Osteoblast (primary cell): ENCODE results near the gene FAM187B. TPM values are rescaled to one million over a fixed set of nuclear protein-coding genes. Genes with fewer than 3 reads are reported as not detected.
A peak's percentile ranks its signal among the peaks of the same experiment; 100 is the strongest.

Experiments used
- DNase-seq: peaks from one replicate; pipeline ENCODE4 v3.0.0; 2011; ENCODE audit warnings: low spot score, mixed read lengths; ENCODE audit not compliant: insufficient read length; ENCODE audit errors: missing footprints
- H2AFZ ChIP-seq: 2 replicates; pipeline ENCODE4 v1.6.0; 2011; ENCODE audit warnings: mild to moderate bottlenecking, low read length
- H3K27ac ChIP-seq: 2 replicates; pipeline ENCODE4 v1.5.1; 2011; ENCODE audit warnings: mild to moderate bottlenecking, low read depth, low read length, moderate library complexity
- H3K27me3 ChIP-seq: 2 replicates; pipeline ENCODE4 v1.6.0; 2012; ENCODE audit warnings: mild to moderate bottlenecking, control low read depth, inconsistent platforms, low read length, moderate library complexity; ENCODE audit not compliant: insufficient read depth
- H3K36me3 ChIP-seq: 2 replicates; pipeline ENCODE4 v1.5.1; 2011; ENCODE audit warnings: mild to moderate bottlenecking, low read length, control low read depth, moderate library complexity; ENCODE audit not compliant: insufficient read depth
- H3K4me1 ChIP-seq: 2 replicates; pipeline ENCODE4 v1.5.1; 2011; ENCODE audit warnings: mild to moderate bottlenecking, low read length, control low read depth, moderate library complexity; ENCODE audit not compliant: insufficient read depth
- H3K4me2 ChIP-seq: 2 replicates; pipeline ENCODE4 v1.6.0; 2011; ENCODE audit warnings: mild to moderate bottlenecking, low read length; ENCODE audit not compliant: insufficient read depth
- H3K4me3 ChIP-seq: fragments of 200-600 bp; sonication (generic); 3 replicates; pipeline ENCODE4 v1.5.1; 2012; ENCODE audit warnings: mild to moderate bottlenecking, low read length, inconsistent platforms; ENCODE audit not compliant: insufficient read depth
- H3K79me2 ChIP-seq: 2 replicates; pipeline ENCODE4 v1.6.0; 2012; ENCODE audit warnings: mild to moderate bottlenecking, low read length, control low read depth, inconsistent platforms; ENCODE audit not compliant: insufficient read depth
- H3K9me3 ChIP-seq: 2 replicates; pipeline ENCODE4 v1.5.1; 2011; ENCODE audit warnings: low read depth, low read length, control low read depth
- H4K20me1 ChIP-seq: 2 replicates; pipeline ENCODE4 v1.6.0; 2012; ENCODE audit warnings: mild to moderate bottlenecking, low read length, control low read depth; ENCODE audit not compliant: insufficient read depth
- total RNA-seq: library from RNA; depleted of rRNA; stranded (reverse); fragments of >200 nt; gene quantifications from 2 replicates; pipeline ENCODE4 v1.2.3, GENCODE V29; 2012
- TF ChIP-seq, protein P1 (sequence below): IDR thresholded peaks from 2 replicates; pipeline ENCODE4 v1.5.1; 2011; ENCODE audit warnings: mild to moderate bottlenecking, low read depth, low read length, moderate library complexity; ENCODE audit errors: extremely low read depth

The FAM187B gene
- total RNA-seq, 1 donor = not detected

DNA sequence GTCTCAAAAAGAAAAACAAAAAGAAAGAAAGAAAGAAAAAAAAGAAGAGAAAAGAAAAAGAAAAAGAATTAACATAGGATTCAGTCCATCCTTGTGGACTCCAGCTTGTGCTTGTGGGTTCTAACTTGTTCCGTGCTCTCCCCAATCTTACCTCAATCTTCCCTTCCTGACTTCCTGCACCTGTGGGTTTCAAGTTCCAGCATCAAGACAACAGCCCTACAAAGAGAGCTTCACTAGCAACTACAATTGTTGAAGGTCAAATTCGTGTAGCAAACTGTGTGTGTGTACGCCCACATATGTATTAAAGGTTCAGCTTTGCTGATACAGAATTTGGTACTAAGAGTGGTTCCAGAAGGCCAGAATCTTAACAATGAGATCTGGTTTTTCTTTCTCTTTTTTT is 48.7 kb downstream of the FAM187B start:
- H3K36me3 ChIP-seq = no peaks in the 10 kb centered on the region
- no peaks in the 10 kb centered on the region for H4K20me1 ChIP-seq
- H3K4me1 ChIP-seq = peaks cover 4% of the 10 kb centered on the region
- no peak overlapping the region for H3K27ac ChIP-seq
- no peak overlapping the region for H2AFZ ChIP-seq
- H3K27me3 ChIP-seq = peaks cover 5% of the 10 kb centered on the region
- H3K79me2 ChIP-seq = no peaks in the 10 kb centered on the region
- DNase-seq = peak; percentile 9
- H3K4me3 ChIP-seq = no peak overlapping the region
- TF ChIP-seq, protein P1, sequence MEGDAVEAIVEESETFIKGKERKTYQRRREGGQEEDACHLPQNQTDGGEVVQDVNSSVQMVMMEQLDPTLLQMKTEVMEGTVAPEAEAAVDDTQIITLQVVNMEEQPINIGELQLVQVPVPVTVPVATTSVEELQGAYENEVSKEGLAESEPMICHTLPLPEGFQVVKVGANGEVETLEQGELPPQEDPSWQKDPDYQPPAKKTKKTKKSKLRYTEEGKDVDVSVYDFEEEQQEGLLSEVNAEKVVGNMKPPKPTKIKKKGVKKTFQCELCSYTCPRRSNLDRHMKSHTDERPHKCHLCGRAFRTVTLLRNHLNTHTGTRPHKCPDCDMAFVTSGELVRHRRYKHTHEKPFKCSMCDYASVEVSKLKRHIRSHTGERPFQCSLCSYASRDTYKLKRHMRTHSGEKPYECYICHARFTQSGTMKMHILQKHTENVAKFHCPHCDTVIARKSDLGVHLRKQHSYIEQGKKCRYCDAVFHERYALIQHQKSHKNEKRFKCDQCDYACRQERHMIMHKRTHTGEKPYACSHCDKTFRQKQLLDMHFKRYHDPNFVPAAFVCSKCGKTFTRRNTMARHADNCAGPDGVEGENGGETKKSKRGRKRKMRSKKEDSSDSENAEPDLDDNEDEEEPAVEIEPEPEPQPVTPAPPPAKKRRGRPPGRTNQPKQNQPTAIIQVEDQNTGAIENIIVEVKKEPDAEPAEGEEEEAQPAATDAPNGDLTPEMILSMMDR = no peak
- no peaks in the 10 kb centered on the region for H3K9me3 ChIP-seq
- no peak overlapping the region for H3K4me2 ChIP-seq

DNA sequence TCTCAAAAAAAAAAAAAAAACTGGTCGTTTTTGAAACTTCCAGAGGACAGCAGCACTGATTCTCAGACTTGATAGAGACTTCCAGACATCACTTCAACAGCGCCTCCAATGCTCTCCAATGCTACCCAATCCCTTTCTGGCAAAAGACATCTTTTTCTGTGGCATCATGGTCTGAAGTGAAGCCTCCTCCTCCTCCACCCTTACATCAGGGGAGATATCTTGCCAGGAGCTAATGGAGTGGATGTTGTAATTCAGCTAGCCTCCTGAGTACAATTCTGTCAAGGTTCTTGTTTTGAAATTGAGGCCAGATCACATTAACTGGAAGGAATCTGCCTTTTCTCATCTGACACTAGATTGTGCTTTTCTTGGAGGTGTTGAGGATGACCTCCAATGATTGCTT is 49.8 kb downstream of the FAM187B start:
- no peaks in the 10 kb centered on the region for H3K36me3 ChIP-seq
- H3K79me2 ChIP-seq = no peaks in the 10 kb centered on the region
- H3K4me1 ChIP-seq = peaks cover 4% of the 10 kb centered on the region
- H4K20me1 ChIP-seq = no peaks in the 10 kb centered on the region
- H3K4me2 ChIP-seq = no peak overlapping the region
- no peak for DNase-seq
- no peak overlapping the region for H3K4me3 ChIP-seq
- no peaks in the 10 kb centered on the region for H3K9me3 ChIP-seq
- no peak overlapping the region for H3K27ac ChIP-seq
- TF ChIP-seq, protein P1 = no peak
- H2AFZ ChIP-seq = no peak overlapping the region
- H3K27me3 ChIP-seq = no peaks in the 10 kb centered on the region

DNA sequence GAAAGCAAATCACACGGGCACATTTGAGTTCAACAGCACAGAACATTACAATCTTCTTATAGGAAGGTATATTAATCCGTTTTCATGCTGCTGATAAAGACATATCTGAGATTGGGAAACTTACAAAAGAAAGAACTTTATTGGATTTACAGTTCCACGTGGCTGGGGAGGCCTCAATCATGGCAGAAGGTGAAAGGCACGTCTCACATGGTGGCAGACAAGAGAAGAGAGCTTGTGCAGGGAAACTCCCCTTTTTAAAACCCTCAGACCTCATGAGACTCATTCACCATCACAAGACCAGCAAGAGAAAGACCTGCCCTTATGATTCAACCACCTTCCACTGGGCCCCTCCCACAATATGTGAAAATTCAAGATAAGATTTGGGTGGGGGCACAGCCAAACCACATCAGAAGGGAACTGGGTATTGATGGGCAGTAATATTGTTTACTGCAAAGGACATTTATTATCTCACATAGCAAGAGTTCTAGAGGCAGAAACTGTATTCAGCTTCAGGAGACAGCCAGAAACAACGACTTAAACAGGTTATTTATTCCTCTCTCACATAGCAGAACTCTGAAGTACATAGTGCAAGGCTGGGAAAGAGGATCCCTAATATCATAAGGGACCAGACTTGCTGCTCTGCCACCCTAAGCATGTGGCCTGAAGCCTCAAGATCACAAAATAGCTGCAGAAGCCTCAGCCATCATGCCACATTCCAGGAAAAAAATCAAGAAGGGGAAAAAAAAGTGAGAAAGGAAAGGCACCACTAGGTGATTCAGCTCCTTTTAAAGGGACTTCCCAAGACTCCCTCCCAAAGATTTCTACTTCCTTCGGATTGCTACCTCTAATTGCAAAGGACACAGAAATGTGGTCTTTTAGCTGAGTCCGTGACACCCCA is 50.9 kb downstream of the FAM187B start:
- peaks cover 4% of the 10 kb centered on the region for H3K4me1 ChIP-seq
- H3K27ac ChIP-seq = no peak overlapping the region
- H2AFZ ChIP-seq = no peak overlapping the region
- H3K27me3 ChIP-seq = no peaks in the 10 kb centered on the region
- H4K20me1 ChIP-seq = no peaks in the 10 kb centered on the region
- H3K36me3 ChIP-seq = no peaks in the 10 kb centered on the region
- no peaks in the 10 kb centered on the region for H3K9me3 ChIP-seq
- no peaks in the 10 kb centered on the region for H3K79me2 ChIP-seq
- TF ChIP-seq, protein P1 = no peak
- no peak for DNase-seq
- H3K4me3 ChIP-seq = no peak overlapping the region
- H3K4me2 ChIP-seq = no peak overlapping the region

DNA sequence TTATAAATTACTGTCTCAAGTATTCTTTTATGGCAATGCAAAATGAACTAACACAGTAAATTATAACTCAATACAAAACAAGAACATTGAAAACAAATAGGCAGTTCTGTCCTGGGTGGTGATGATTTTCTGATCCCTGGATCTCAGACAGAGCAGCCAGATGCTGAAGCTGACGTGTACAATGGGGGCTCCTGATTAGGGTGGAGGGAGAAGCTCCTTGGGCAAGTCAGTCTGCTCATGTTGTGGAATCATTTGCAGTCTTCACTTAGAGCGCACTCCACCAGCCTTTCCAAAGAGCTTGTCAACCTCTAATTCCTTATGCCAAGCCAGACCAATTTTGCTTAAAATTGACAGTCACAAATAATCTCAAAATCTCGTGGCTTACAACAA is 52.4 kb downstream of the FAM187B start:
- no peak overlapping the region for H3K4me2 ChIP-seq
- H3K4me1 ChIP-seq = peaks cover 4% of the 10 kb centered on the region
- H2AFZ ChIP-seq = peak overlapping the region; percentile 9

More for the DNA sequence above, 52.4 kb downstream of the FAM187B start:
- Histone ChIP-seq H4K20me1 (no peaks in the 10 kb centered on the region), H3K79me2 (no peaks in the 10 kb centered on the region), H3K27me3 (no peaks in the 10 kb centered on the region), H3K9me3 (no peaks in the 10 kb centered on the region), H3K27ac (no peak overlapping the region), H3K4me3 (no peak overlapping the region), H3K36me3 (no peaks in the 10 kb centered on the region)
- TF ChIP-seq, protein P1 = no peak
- peak; percentile 13 for DNase-seq
